Memory B cell (primary cell): ENCODE data around the gene CCDC142.

Experiments
- ATAC-seq: fragments of 150-1000 bp; cut with Tn5 transposase; 2 replicates; pipeline ENCODE4 v1.10.0; 2021; ENCODE audit warnings: low read depth, mild to moderate bottlenecking, moderate library complexity
- DNase-seq, 2 donors: peaks; one replicate each; pipeline ENCODE4 v3.0.0; 2022; ENCODE audit warnings: low spot score in 2 of 2
- H3K27ac Mint-ChIP-seq: one replicate; pipeline ENCODE4 v1.8.0; 2022; ENCODE audit warnings: mild to moderate bottlenecking, moderate library complexity, mixed read lengths
- H3K27me3 Mint-ChIP-seq: one replicate; pipeline ENCODE4 v1.8.0; 2022; ENCODE audit warnings: mixed read lengths
- H3K36me3 Mint-ChIP-seq: one replicate; pipeline ENCODE4 v1.8.0; 2022; ENCODE audit warnings: mild to moderate bottlenecking, mixed read lengths
- H3K4me1 Mint-ChIP-seq: one replicate; pipeline ENCODE4 v1.8.0; 2022; ENCODE audit warnings: mixed read lengths
- H3K4me3 Mint-ChIP-seq: one replicate; pipeline ENCODE4 v1.8.0; 2022; ENCODE audit warnings: mild to moderate bottlenecking, moderate library complexity, mixed read lengths
- H3K9me3 Mint-ChIP-seq: one replicate; pipeline ENCODE4 v1.8.0; 2022; ENCODE audit warnings: mixed read lengths

CCDC142 gene

DNA sequence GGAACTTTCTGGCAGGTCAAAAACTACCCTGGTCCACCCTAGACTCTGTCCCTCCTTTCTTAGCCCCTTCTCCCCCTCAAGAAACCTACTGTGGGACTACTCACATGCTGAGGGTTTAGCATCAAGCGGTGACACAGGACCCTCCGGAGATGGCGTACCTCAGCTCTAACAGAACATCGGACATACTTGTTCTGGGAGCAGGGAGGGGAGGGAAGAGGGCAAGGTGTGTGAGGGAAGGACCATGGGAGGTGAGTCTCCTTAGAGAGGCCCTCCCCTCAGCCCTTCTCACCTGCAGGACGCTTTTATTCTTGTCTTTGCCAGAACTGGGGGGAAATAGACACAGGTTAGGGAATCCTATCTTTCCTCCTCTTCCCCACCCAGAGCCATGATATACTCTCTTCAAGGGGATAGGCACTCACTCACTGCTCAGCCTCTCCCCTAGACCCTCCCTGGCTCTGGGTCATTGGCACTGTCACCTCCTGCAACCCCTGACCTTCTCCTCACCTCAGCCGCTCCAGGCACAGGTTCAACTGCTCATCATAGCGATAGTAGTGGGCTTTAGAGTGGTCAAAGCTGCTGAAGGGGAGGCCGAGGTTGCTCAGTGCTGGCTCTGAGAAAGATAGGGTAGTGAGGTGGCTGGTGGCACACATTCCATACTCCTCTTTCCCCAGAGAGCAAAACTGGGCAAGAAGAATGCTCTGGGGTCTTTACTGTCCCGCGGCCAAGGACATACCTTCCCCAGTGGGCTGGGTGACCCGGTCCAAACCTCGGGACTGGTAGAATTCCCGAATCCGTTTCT, 22.8 kb upstream of the CCDC142 start:
- no peak for DNase-seq
- Mint-ChIP-seq H3K27ac (no peak overlapping the region), H3K9me3 (no peaks in the 10 kb centered on the region), H3K36me3 (peaks cover 20% of the 10 kb centered on the region), H3K27me3 (peaks cover 11% of the 10 kb centered on the region), H3K4me1 (peaks cover 27% of the 10 kb centered on the region), H3K4me3 (no peak overlapping the region)
- no peak for ATAC-seq

DNA sequence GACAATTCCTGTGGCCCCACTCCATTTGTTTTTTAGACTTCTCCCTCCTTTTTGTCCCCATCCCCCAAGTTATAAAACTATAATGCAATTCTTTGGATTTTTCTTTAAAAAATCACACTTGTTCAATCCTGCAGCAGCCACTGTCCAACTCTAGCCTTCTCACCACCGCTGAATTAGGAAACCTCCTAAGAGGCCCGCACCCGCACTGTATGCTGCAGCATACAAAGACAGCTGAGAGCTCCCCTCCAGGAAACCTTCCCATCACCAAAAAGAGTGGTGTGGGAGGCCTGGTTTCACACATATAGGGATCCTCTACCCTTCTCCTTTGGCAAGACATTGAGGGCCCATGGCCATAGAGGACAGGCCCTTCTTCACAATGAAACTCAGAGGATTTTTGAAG, 21.8 kb upstream of the CCDC142 start:
- H3K27ac Mint-ChIP-seq, result peak overlapping the region; percentile 49
- peaks cover 20% of the 10 kb centered on the region for H3K36me3 Mint-ChIP-seq
- peak overlapping the region; percentile 66 for H3K4me3 Mint-ChIP-seq
- peaks cover 15% of the 10 kb centered on the region for H3K27me3 Mint-ChIP-seq
- ATAC-seq (no peak), DNase-seq (no peak)
- H3K9me3 Mint-ChIP-seq, result no peaks in the 10 kb centered on the region
- peaks cover 27% of the 10 kb centered on the region for H3K4me1 Mint-ChIP-seq

DNA sequence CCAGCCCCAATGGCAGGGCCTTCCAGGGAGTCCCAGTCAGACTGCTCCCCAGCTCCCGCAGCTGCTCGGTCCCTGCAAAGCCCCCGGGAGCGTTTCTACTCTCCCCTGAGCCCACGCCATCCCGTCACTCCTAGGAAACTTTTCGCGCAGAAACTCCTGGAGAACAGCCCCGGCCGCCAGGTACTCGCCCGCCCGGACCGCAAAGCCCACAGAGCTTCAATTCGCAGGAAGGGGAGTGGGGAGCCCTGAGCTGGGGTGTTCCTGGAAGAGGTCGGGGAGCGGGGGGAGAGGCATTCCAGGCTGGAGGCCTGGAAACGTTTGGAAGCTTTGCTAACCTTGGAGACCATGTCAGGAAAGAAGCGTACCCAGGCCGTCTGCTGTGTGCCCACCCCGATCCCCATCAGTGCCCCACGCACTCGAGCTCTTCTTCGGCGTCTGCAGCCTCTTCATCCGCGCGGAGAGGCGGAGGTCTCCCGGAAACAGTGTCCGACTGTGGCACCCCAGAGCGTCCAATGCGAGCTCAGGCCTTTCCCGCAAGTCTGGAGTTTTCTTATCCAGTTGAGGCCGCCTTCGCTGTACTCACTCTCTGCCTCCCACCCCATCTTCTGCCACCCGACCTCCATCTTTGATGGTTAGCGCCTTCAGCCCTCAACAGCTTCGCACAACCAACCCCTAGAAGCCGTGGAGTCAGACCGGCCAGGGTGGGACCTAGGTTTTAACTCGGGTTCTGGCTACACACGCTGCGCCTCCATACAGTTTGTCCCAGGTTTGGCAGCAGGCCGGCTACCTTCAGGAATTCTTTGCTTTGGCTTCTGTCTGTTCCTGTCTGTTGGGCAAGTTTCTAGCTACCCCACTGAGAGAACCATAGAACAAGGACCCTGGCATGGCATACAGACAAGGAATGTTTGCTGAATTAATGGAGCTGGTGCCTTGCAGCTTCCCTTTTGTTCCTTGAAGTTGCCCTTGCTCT, 21.0 kb upstream of the CCDC142 start:
- no peaks in the 10 kb centered on the region for H3K9me3 Mint-ChIP-seq
- peaks cover 33% of the 10 kb centered on the region for H3K4me1 Mint-ChIP-seq
- H3K36me3 Mint-ChIP-seq, result peaks cover 20% of the 10 kb centered on the region
- H3K27ac Mint-ChIP-seq, result peak overlapping the region; percentile 49
- H3K27me3 Mint-ChIP-seq, result peaks cover 19% of the 10 kb centered on the region
- peak overlapping the region; percentile 72 for H3K4me3 Mint-ChIP-seq
- DNase-seq (no peak), ATAC-seq (no peak)

DNA sequence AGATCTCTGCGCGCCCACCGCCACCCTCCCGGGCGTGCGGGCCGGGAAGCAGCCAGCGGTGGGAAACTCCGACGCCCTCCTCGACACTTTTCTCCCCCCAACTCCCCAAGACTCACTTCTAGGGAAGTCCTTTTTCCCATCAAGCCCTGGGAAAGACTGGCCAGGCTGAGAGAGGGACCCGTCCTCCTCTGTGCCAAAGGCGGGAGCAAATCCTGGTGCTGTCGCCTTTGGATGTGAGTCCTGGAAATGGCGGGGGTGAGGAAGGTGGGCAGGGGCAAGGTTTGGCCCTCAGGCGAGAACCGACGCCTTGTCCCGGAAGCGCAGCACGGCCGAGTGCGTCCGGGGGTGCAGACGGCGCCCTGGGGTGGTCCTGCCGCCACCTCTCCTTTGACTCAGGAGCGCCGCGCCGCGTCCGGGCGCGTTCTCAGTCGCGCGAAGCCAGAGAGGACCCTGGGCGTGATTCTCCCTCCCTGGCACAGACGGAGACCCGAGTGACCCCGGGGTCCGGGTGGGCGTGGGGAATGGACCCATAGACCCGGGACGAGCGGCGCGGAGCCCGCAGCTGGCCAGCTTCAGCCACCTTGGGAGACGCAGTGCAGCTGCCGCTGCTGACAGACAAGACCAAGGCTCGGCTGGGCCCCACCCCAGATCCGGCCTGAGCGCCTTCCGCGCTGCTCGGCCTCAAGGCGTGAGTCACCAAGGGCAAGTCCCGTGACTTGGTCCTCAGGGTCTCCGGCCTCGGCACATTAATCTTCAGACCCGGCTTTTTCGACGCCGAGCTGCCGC, 20.1 kb upstream of the CCDC142 start:
- peak overlapping the region; percentile 72 for H3K4me3 Mint-ChIP-seq
- H3K27me3 Mint-ChIP-seq, result peaks cover 23% of the 10 kb centered on the region
- peaks cover 32% of the 10 kb centered on the region for H3K4me1 Mint-ChIP-seq
- H3K36me3 Mint-ChIP-seq, result peaks cover 20% of the 10 kb centered on the region
- ATAC-seq, result no peak
- no peak overlapping the region for H3K27ac Mint-ChIP-seq
- H3K9me3 Mint-ChIP-seq, result no peaks in the 10 kb centered on the region
- peak; percentile 38 to 55 for DNase-seq

GRCh38 chr2:74502147-74502719, 19.4 kb upstream of the CCDC142 start:
- peaks cover 20% of the 10 kb centered on the region for H3K36me3 Mint-ChIP-seq
- H3K4me3 Mint-ChIP-seq, result peak overlapping the region; percentile 72
- DNase-seq, result no peak
- ATAC-seq, result no peak
- peaks cover 23% of the 10 kb centered on the region for H3K27me3 Mint-ChIP-seq
- no peak overlapping the region for H3K27ac Mint-ChIP-seq
- no peaks in the 10 kb centered on the region for H3K9me3 Mint-ChIP-seq
- H3K4me1 Mint-ChIP-seq, result peaks cover 32% of the 10 kb centered on the region

DNA sequence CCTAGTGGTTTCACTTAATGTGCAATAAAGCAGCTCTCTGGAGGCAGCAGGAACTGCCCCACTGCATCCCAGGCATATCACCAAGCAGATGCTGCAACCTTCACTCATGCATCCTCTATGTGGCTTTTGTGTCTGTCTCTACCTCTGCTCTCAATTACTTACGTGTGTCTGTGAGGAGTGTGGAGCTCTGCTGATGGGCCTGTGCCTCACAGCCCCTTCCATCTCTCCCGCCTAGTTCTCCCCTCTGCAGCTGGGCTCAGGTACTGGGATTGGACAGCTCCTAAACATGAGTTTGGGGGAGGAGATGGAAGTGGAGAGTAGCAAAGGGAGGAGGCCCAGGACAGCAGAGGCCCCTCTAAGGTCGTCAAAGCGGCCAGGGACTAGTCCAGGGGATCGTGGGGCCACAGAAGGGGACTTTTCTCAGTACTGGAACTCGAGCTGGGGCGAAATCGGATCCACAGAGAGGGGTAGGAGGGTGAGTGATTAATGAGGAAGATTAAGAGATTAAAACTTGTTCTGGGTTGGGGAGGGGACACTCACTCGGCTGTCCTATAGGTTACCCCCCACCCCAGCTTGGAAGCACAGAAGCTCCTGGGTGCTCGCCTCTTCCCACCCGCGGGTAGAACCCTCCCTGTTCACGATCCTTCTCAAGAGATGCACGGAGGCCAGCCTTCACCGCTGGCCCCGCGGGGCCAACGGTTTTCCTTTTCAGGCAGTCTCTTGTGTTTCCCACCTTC, 18.7 kb upstream of the CCDC142 start:
- Mint-ChIP-seq H3K4me1 (peaks cover 26% of the 10 kb centered on the region), H3K36me3 (peaks cover 17% of the 10 kb centered on the region), H3K27ac (peak overlapping the region; percentile 15), H3K4me3 (peak overlapping the region; percentile 56), H3K27me3 (peaks cover 23% of the 10 kb centered on the region), H3K9me3 (no peaks in the 10 kb centered on the region)
- DNase-seq (no peak), ATAC-seq (no peak)

GRCh38 chr2:74500578-74500946, 17.8 kb upstream of the CCDC142 start:
- Mint-ChIP-seq H3K4me3 (no peak overlapping the region), H3K27me3 (peaks cover 22% of the 10 kb centered on the region), H3K9me3 (no peaks in the 10 kb centered on the region), H3K4me1 (peaks cover 22% of the 10 kb centered on the region), H3K27ac (no peak overlapping the region), H3K36me3 (peaks cover 13% of the 10 kb centered on the region)
- DNase-seq, result no peak
- no peak for ATAC-seq

GRCh38 chr2:74499940-74500577, 17.3 kb upstream of the CCDC142 start:
- no peak overlapping the region for H3K4me3 Mint-ChIP-seq
- H3K27me3 Mint-ChIP-seq, result peaks cover 22% of the 10 kb centered on the region
- no peak for ATAC-seq
- peaks cover 8% of the 10 kb centered on the region for H3K36me3 Mint-ChIP-seq
- no peak for DNase-seq
- peaks cover 20% of the 10 kb centered on the region for H3K4me1 Mint-ChIP-seq
- no peak overlapping the region for H3K27ac Mint-ChIP-seq
- H3K9me3 Mint-ChIP-seq, result no peaks in the 10 kb centered on the region

DNA sequence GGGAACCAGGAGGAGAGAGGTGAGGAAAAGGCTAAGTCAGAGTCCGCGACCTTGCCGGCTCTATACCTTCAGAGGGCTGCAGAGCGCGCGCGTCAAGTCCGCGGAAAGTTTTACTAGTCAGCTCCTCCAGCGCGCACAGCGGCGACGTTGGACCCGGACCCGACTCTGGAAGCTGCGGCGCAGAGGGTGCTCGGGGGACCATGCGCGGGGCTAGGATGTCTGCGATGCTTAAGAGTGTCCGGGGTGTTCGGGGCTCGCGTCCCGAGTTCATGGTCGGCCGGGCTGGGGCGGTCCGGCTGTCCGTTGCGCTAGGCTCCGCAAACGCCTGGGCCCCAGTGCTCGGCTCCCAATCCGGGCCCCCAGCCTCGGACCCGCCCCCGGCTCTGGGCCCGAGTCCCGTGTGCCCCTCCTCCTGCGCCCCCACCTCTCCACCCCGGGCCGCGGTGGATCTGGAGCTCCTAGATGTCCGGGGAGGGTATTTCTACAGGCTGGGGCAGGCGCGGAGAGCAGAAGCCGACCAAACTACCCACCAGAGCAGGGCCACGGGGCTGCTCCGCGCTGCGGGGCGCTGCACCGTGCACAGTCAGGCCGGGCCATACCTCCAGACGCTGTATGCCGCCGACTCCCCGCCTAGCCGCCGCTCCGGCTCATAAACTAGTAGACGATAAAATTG, 16.6 kb upstream of the CCDC142 start, which contains the start of gene LBX2:
Gene LBX2 (minus strand): TSS at position 337 of the 673 bp plus-strand sequence. CDS start 66 bp downstream, at position 271.
- Mint-ChIP-seq H3K36me3 (peaks cover 2% of the 10 kb centered on the region), H3K27me3 (peaks cover 22% of the 10 kb centered on the region), H3K4me3 (peak within 1 kb of the TSS; percentile 82), H3K9me3 (no peaks in the 10 kb centered on the region), H3K4me1 (peaks cover 16% of the 10 kb centered on the region), H3K27ac (peak within 1 kb of the TSS; percentile 17)
- peak in 1 of 2 donors; percentile 40 for DNase-seq
- ATAC-seq, result peak; percentile 34

- Mint-ChIP-seq H3K9me3 (no peaks in the 10 kb centered on the region), H3K36me3 (peaks cover 8% of the 10 kb centered on the region), H3K4me1 (peaks cover 13% of the 10 kb centered on the region), H3K27ac (peak overlapping the region; percentile 17), H3K4me3 (peak overlapping the region; percentile 82), H3K27me3 (peaks cover 19% of the 10 kb centered on the region)
- ATAC-seq, result peak; percentile 26
- peak; percentile 16 to 29 for DNase-seq
These were observed 15.9 kb upstream of the CCDC142 start for GRCh38 chr2:74498500-74499266.

GRCh38 chr2:74497777-74498499, 15.1 kb upstream of the CCDC142 start:
- DNase-seq, result no peak
- H3K27me3 Mint-ChIP-seq, result peaks cover 19% of the 10 kb centered on the region

More at GRCh38 chr2:74497777-74498499, 15.1 kb upstream of the CCDC142 start:
- peak; percentile 28 for ATAC-seq
- Mint-ChIP-seq H3K9me3 (no peaks in the 10 kb centered on the region), H3K27ac (peak overlapping the region; percentile 17), H3K4me3 (peak overlapping the region; percentile 82), H3K4me1 (peaks cover 13% of the 10 kb centered on the region), H3K36me3 (peaks cover 12% of the 10 kb centered on the region)
